ENCODE results near the gene MED9.

Gene MED9

DNA sequence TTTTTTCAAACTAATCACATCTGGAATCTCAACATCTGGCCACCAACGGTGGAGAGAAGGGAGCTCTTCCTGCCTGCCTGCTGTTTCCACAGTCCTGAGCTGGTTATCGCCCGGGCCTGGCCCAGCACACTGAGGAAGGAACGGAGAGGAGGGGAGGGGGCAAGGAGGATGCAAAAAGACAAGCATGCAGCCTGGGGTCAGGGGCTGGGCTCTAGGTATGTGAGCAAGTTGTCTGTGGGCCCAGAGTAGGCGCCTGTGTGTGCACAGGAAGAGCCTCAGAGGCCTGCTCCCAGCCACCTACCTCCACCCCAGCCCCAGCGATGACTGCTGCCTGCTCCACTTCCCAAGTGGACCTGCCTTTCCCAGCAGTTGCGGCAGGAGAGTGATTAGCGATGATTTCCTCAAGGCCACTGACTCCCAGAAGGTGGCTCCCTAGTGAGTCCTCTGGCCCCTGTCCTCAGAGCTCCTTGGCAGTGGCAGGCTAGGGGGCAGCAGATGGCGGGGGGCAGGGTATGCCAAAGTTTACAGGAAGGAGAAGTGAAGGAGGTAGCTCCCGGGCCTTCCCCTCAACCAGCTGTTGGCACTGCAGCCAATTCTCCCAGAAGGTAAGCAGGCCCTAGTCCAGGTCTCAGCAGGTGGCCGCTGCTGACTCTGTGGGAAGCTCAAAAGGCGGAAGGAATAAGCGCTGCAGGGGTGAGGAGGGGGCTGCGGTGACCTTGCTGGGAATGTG, 46.4 kb downstream of the MED9 start:
- Mint-ChIP-seq H3K27ac (ENCODE audit: low read depth) (no peak overlapping the region), H3K27me3 (no peaks in the 10 kb centered on the region), H3K36me3 (ENCODE audit: insufficient read depth) (no peaks in the 10 kb centered on the region), H3K4me3 (no peak overlapping the region), H3K4me1 (no peaks in the 10 kb centered on the region), H3K9me3 (no peaks in the 10 kb centered on the region)
- ATAC-seq (replicated peaks; ENCODE audit: extremely low read depth, poor library complexity, severe bottlenecking) (no peak), DNase-seq (ENCODE audit: low spot score in 2 of 2) (no peak)

DNA sequence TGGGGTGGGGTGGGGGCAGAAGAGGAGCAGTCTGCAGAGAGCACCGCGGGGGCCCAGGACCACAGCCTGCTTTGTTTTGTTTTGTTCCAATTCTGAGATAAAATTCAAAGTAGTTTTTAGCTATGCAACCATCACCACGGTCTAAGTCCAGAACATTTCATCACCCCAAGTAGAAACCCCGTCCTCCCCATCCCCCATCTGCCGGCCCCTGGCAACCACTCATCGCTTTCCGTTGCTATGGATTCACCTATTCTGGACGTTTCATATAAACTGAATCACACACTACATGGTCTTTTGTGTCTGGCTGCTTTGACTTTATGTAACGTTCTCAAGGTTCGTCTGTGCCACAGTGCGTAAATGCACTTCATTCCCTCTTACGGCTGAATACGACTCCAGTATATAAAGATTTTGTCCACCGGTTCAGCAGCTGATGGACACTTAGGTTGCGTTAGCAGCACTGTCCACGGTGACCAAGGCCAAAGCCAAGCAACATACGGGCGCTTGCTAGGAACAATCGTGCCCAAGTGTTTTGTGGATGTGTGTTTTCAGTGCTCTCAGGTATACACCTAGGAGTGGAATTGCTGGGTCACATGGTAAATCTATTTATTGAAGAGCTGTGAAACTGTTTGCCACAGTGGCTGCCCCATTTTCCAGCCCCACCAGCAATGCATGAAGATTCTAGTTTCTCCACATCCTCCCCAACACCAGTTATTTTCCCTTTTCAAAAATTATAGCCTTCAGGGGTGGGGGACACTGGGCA, 47.1 kb downstream of the MED9 start:
- Mint-ChIP-seq H3K27me3 (no peaks in the 10 kb centered on the region), H3K9me3 (no peaks in the 10 kb centered on the region), H3K27ac (ENCODE audit: low read depth) (no peak overlapping the region), H3K36me3 (ENCODE audit: insufficient read depth) (no peaks in the 10 kb centered on the region), H3K4me3 (no peak overlapping the region), H3K4me1 (no peaks in the 10 kb centered on the region)
- ATAC-seq (replicated peaks; ENCODE audit: extremely low read depth, poor library complexity, severe bottlenecking), result no peak
- DNase-seq (ENCODE audit: low spot score in 2 of 2), result no peak

GRCh38 chr17:17525311-17525710, 48.5 kb downstream of the MED9 start:
- DNase-seq (ENCODE audit: low spot score in 2 of 2), result no peak
- Mint-ChIP-seq H3K9me3 (no peaks in the 10 kb centered on the region), H3K27ac (ENCODE audit: low read depth) (no peak overlapping the region), H3K36me3 (ENCODE audit: insufficient read depth) (no peaks in the 10 kb centered on the region), H3K4me1 (no peaks in the 10 kb centered on the region), H3K4me3 (no peak overlapping the region), H3K27me3 (no peaks in the 10 kb centered on the region)
- ATAC-seq (replicated peaks; ENCODE audit: extremely low read depth, poor library complexity, severe bottlenecking), result no peak

- H3K27me3 Mint-ChIP-seq, result no peaks in the 10 kb centered on the region
- H3K27ac Mint-ChIP-seq (ENCODE audit: low read depth), result no peak overlapping the region
- DNase-seq (ENCODE audit: low spot score in 2 of 2) (no peak), ATAC-seq (replicated peaks; ENCODE audit: extremely low read depth, poor library complexity, severe bottlenecking) (no peak)
- H3K4me3 Mint-ChIP-seq, result no peak overlapping the region
- no peaks in the 10 kb centered on the region for H3K9me3 Mint-ChIP-seq
- no peaks in the 10 kb centered on the region for H3K36me3 Mint-ChIP-seq (ENCODE audit: insufficient read depth)
- no peaks in the 10 kb centered on the region for H3K4me1 Mint-ChIP-seq
These were observed 49.2 kb downstream of the MED9 start for GRCh38 chr17:17525956-17526355.

DNA sequence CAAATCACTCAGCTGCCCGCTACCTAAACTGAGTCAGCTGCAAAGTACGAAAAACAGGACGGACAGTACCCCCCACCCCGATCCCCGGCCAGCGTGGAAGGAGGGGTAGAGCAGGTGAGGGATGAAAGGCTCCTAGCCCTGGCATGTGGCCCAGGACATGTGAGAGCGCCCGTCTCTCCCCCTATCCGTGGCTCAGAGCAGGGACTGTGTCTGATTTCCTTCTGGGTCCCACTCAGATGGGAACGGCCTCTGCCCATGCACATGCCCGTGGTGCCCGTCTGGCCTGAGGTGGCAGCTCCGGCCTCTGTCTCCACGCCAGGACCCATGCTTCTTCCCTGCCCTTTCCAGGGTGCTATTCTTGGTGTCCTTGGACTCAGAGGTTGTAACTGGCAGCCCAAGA, 49.6 kb downstream of the MED9 start:
- Mint-ChIP-seq H3K4me1 (no peaks in the 10 kb centered on the region), H3K27ac (ENCODE audit: low read depth) (no peak overlapping the region), H3K9me3 (no peaks in the 10 kb centered on the region), H3K4me3 (no peak overlapping the region), H3K36me3 (ENCODE audit: insufficient read depth) (no peaks in the 10 kb centered on the region), H3K27me3 (no peaks in the 10 kb centered on the region)
- ATAC-seq (replicated peaks; ENCODE audit: extremely low read depth, poor library complexity, severe bottlenecking), result no peak
- no peak for DNase-seq (ENCODE audit: low spot score in 2 of 2)

GRCh38 chr17:17527534-17527933, 50.7 kb downstream of the MED9 start:
- no peaks in the 10 kb centered on the region for H3K9me3 Mint-ChIP-seq
- DNase-seq (ENCODE audit: low spot score in 2 of 2) (no peak), ATAC-seq (replicated peaks; ENCODE audit: extremely low read depth, poor library complexity, severe bottlenecking) (no peak)
- no peaks in the 10 kb centered on the region for H3K36me3 Mint-ChIP-seq (ENCODE audit: insufficient read depth)
- H3K4me3 Mint-ChIP-seq, result no peak overlapping the region
- no peaks in the 10 kb centered on the region for H3K27me3 Mint-ChIP-seq
- H3K4me1 Mint-ChIP-seq, result no peaks in the 10 kb centered on the region
- H3K27ac Mint-ChIP-seq (ENCODE audit: low read depth), result no peak overlapping the region

DNA sequence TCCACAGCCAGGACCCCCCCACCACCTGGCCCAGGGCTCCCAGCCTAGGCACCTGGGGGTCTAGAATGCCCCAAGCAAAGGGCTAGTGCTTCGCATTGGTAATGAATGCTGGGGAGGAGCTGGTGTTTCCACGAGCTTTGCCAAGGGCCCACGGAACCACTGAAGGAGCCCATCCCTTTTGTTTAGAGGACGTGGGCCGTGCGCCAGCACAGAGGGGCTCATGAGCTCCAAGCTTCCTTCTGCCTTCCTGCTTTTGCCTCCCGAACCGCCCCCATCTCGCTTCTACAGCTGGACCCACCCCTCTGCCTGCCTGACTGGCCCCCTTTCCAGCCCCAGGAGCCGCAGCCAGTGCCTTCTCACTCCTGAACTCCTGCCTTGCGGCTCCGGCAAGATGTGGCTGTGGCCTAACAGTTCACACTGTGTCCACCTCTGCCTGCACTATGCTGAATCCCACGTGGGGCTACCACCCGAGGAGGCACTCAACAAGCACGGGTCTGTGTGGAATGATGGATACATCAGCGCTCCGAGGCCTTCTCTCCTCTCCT, 51.2 kb downstream of the MED9 start:
- H3K4me3 Mint-ChIP-seq, result no peak overlapping the region
- no peaks in the 10 kb centered on the region for H3K4me1 Mint-ChIP-seq
- no peaks in the 10 kb centered on the region for H3K36me3 Mint-ChIP-seq (ENCODE audit: insufficient read depth)
- DNase-seq (ENCODE audit: low spot score in 2 of 2) (no peak), ATAC-seq (replicated peaks; ENCODE audit: extremely low read depth, poor library complexity, severe bottlenecking) (no peak)
- H3K27ac Mint-ChIP-seq (ENCODE audit: low read depth), result peak overlapping the region; percentile 44
- H3K9me3 Mint-ChIP-seq, result no peaks in the 10 kb centered on the region
- H3K27me3 Mint-ChIP-seq, result no peaks in the 10 kb centered on the region

DNA sequence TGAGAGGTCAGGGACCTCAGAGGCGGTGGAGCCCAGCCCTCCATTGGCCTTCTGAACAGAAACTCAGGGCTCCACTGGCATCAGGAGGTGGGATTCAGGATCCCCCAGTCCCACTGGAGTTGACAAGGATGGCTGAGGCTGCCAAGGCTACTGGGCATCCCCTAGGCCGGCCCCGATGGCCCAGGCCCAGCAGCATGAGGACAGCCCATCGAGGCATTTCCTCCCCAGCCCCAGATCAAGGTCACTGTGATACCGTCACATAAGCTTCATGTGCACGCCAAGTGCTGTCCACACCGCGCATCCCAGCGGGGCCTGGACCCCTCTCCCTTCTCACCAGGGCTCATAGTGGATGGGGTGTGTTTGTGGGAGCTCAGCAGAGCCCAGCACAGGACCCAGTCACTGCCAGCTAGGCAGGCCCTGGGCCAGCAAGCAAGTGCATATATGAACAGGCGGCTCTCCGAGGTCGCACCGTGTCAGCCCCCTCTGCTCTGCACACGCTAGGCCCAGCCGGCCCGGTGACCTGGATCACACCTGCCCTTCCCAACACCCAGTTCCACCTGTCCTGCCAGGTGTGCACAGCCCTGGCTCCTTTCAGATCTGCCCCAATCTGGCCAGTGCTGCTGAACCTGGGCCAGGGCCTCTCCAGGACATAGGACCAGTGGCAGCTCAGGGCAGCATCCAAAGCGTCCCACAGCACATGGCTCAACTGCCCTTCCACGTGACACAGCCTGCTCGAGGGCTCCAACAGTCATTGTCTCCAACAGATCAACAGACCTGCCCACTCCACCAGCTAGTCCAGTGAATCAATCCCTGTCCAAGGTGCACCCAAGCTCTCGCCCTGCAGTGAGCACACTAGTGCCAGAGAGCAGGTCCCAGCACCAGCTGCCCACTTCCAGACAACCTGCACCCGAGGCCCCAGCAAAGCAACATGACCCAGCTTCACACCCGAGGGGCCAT, 52.2 kb downstream of the MED9 start:
- Mint-ChIP-seq H3K27ac (ENCODE audit: low read depth) (no peak overlapping the region), H3K27me3 (no peaks in the 10 kb centered on the region), H3K36me3 (ENCODE audit: insufficient read depth) (no peaks in the 10 kb centered on the region), H3K9me3 (no peaks in the 10 kb centered on the region), H3K4me1 (no peaks in the 10 kb centered on the region), H3K4me3 (no peak overlapping the region)
- ATAC-seq (replicated peaks; ENCODE audit: extremely low read depth, poor library complexity, severe bottlenecking), result no peak
- DNase-seq (ENCODE audit: low spot score in 2 of 2), result no peak

GRCh38 chr17:17531156-17531555, 54.4 kb downstream of the MED9 start:
- H3K4me1 Mint-ChIP-seq, result no peaks in the 10 kb centered on the region
- H3K4me3 Mint-ChIP-seq, result no peak overlapping the region
- no peak overlapping the region for H3K27ac Mint-ChIP-seq (ENCODE audit: low read depth)
- no peak for DNase-seq (ENCODE audit: low spot score in 2 of 2)
- no peaks in the 10 kb centered on the region for H3K36me3 Mint-ChIP-seq (ENCODE audit: insufficient read depth)
- H3K9me3 Mint-ChIP-seq, result no peaks in the 10 kb centered on the region
- ATAC-seq (replicated peaks; ENCODE audit: extremely low read depth, poor library complexity, severe bottlenecking), result no peak
- H3K27me3 Mint-ChIP-seq, result no peaks in the 10 kb centered on the region

DNA sequence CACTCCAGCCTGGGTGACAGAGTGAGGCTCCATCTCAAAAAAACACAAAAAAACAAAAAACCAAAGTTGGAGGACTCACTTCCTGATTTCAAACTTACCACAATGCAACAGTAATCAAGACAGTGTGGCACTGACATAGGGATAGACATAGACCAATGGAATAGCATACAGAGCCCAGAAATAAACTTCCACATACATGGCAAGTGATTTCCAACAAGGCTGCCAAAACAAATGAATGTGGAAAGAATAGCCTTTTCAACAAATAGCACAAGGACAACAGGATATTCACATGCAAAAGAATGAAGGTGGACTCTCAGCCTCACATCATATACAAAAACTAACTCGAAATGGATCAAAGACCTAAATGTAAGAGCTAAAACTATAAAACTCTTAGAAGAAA, 56.2 kb downstream of the MED9 start:
- no peaks in the 10 kb centered on the region for H3K9me3 Mint-ChIP-seq
- H3K27ac Mint-ChIP-seq (ENCODE audit: low read depth), result no peak overlapping the region
- no peaks in the 10 kb centered on the region for H3K27me3 Mint-ChIP-seq
- DNase-seq (ENCODE audit: low spot score in 2 of 2), result no peak
- no peaks in the 10 kb centered on the region for H3K36me3 Mint-ChIP-seq (ENCODE audit: insufficient read depth)
- no peak overlapping the region for H3K4me3 Mint-ChIP-seq
- ATAC-seq (replicated peaks; ENCODE audit: extremely low read depth, poor library complexity, severe bottlenecking), result no peak
- H3K4me1 Mint-ChIP-seq, result no peaks in the 10 kb centered on the region

- H3K27ac Mint-ChIP-seq (ENCODE audit: low read depth), result no peak overlapping the region
- H3K4me3 Mint-ChIP-seq, result no peak overlapping the region
These were observed 57.2 kb downstream of the MED9 start for GRCh38 chr17:17533901-17534441.

GRCh38 chr17:17535957-17536356, 59.2 kb downstream of the MED9 start:
- Mint-ChIP-seq H3K9me3 (no peaks in the 10 kb centered on the region), H3K27me3 (no peaks in the 10 kb centered on the region)
- no peak for ATAC-seq (replicated peaks; ENCODE audit: extremely low read depth, poor library complexity, severe bottlenecking)

More at GRCh38 chr17:17533901-17534441, 57.2 kb downstream of the MED9 start:
- no peaks in the 10 kb centered on the region for H3K27me3 Mint-ChIP-seq
- no peaks in the 10 kb centered on the region for H3K4me1 Mint-ChIP-seq
- no peaks in the 10 kb centered on the region for H3K36me3 Mint-ChIP-seq (ENCODE audit: insufficient read depth)
- no peak for DNase-seq (ENCODE audit: low spot score in 2 of 2)
- no peak for ATAC-seq (replicated peaks; ENCODE audit: extremely low read depth, poor library complexity, severe bottlenecking)
- no peaks in the 10 kb centered on the region for H3K9me3 Mint-ChIP-seq

More at GRCh38 chr17:17535957-17536356, 59.2 kb downstream of the MED9 start:
- Mint-ChIP-seq H3K27ac (ENCODE audit: low read depth) (no peak overlapping the region), H3K4me3 (no peak overlapping the region), H3K36me3 (ENCODE audit: insufficient read depth) (no peaks in the 10 kb centered on the region), H3K4me1 (peaks cover 3% of the 10 kb centered on the region)
- no peak for DNase-seq (ENCODE audit: low spot score in 2 of 2)
